HCT116 (cell line): Measurements from ENCODE around the gene DRAXIN. TPM values are rescaled to one million over a fixed set of nuclear protein-coding genes. Genes with fewer than 3 reads are reported as not detected.

Experiments
- ATAC-seq: fragments of 200-7000 bp; cut with Tn5 transposase; 2 replicates; pipeline ENCODE4 v1.9.1; 2020; ENCODE audit warnings: mild to moderate bottlenecking, moderate library complexity
- BruUV-seq: library from RNA; stranded (reverse); fragments of 400-500 nt; replicated peaks from 2 replicates; lab custom pipeline; 2021; lab: Mats Ljungman, UMichigan
- CTCF ChIA-PET: fragments of 300-600 bp; sonication (Branson Sonifier 250); formaldehyde crosslinking; loops from one replicate; lab custom pipeline; 2021; ENCODE audit warnings: antibody characterized with exemption; lab: Charles Lee
- POLR2A ChIA-PET: fragments of 300-600, 350-600 bp; sonication (Branson Sonifier 250); formaldehyde crosslinking; loops from one replicate; lab custom pipeline; 2021; ENCODE audit warnings: antibody characterized with exemption; lab: Charles Lee
- RAD21 ChIA-PET, 2 experiments: fragments of 300-600 bp; sonication (Branson Sonifier 250); formaldehyde crosslinking; loops; one replicate each; lab custom pipeline; 2023; ENCODE audit warnings: low total read pairs in 2 of 2; ENCODE audit not compliant: uncharacterized antibody in 2 of 2, unreplicated experiment in 2 of 2, low non-redundant PET in 1 of 2; lab: Charles Lee
- DNase-seq: peaks from one replicate; pipeline ENCODE4 v3.0.0-alpha.2; 2010; ENCODE audit warnings: low read depth, low spot score
- H2AFZ ChIP-seq: fragments of 200-600 bp; shearing (Covaris generic), sonication (generic); 2 replicates; pipeline ENCODE4 v1.6.1; 2017; ENCODE audit warnings: low read depth, mixed run types, mixed read lengths, antibody characterized with exemption, low read length; ENCODE audit not compliant: poor library complexity, severe bottlenecking
- H3K27ac ChIP-seq: 2 replicates; pipeline ENCODE4 v1.5.1; 2012; ENCODE audit warnings: low read depth, low read length
- H3K27me3 ChIP-seq: fragments of 200-600 bp; sonication (generic); 2 replicates; pipeline ENCODE4 v1.6.1; 2016; ENCODE audit warnings: mixed run types, low read length, mixed read lengths; ENCODE audit not compliant: insufficient read depth
- H3K36me3 ChIP-seq, 2 experiments: fragments of 200-500 bp in 1 of 2; fragments of 200-600 bp in 1 of 2; sonication (Bioruptor generic) in 1 of 2; sonication (generic) in 1 of 2; 2 replicates each; pipeline versions ENCODE4 v1.5.1 to v1.6.1; 2014 to 2016; ENCODE audit warnings: low read length in 2 of 2, inconsistent platforms in 1 of 2, mixed read lengths in 1 of 2, mixed run types in 1 of 2; ENCODE audit not compliant: insufficient read depth in 2 of 2, control insufficient read depth in 1 of 2
- H3K4me1 ChIP-seq, 2 experiments: fragments of 200-600 bp in 1 of 2; sonication (generic) in 1 of 2; 2 replicates each; pipeline versions ENCODE4 v1.5.1 to v1.6.1; 2012 to 2017; ENCODE audit warnings: low read length in 2 of 2, inconsistent platforms in 1 of 2, mild to moderate bottlenecking in 1 of 2, mixed read lengths in 1 of 2, mixed run types in 1 of 2, moderate library complexity in 1 of 2; ENCODE audit not compliant: insufficient read depth in 2 of 2, control insufficient read depth in 1 of 2
- H3K4me2 ChIP-seq: fragments of 200-600 bp; sonication (generic); 2 replicates; pipeline ENCODE4 v1.6.1; 2017; ENCODE audit warnings: mixed run types, low read length, mixed read lengths
- H3K4me3 ChIP-seq, 2 experiments: fragments of 200-600 bp in 1 of 2; sonication (generic) in 1 of 2; replicated peaks in 1 of 2; 2 replicates each; pipeline ENCODE4 v1.5.1; 2011 to 2016; ENCODE audit warnings: low read length in 2 of 2, control low read depth in 1 of 2, low read depth in 1 of 2, mild to moderate bottlenecking in 1 of 2, mixed read lengths in 1 of 2, mixed run types in 1 of 2
- H3K79me2 ChIP-seq: fragments of 200-600 bp; sonication (generic); 2 replicates; pipeline ENCODE4 v1.6.1; 2017; ENCODE audit warnings: mild to moderate bottlenecking, mixed run types, low read length, moderate library complexity, mixed read lengths; ENCODE audit not compliant: insufficient read depth
- H3K9ac ChIP-seq: fragments of 200-600 bp; sonication (generic); 2 replicates; pipeline ENCODE4 v1.6.1; 2016; ENCODE audit warnings: low read length, mixed read lengths
- H3K9me2 ChIP-seq: fragments of 200-600 bp; sonication (generic), shearing (Covaris generic); 2 replicates; pipeline ENCODE4 v1.6.1; 2017; ENCODE audit warnings: mixed run types, mild to moderate bottlenecking, moderate library complexity; ENCODE audit not compliant: insufficient read depth
- H3K9me3 ChIP-seq, 2 experiments: fragments of 200-500 bp in 1 of 2; fragments of 200-600 bp in 1 of 2; sonication (Bioruptor generic) in 1 of 2; sonication (generic) in 1 of 2; 2 replicates each; pipeline ENCODE4 v1.6.1; 2014 to 2017; ENCODE audit warnings: low read length in 2 of 2, mixed read lengths in 2 of 2, inconsistent platforms in 1 of 2, low read depth in 1 of 2, mild to moderate bottlenecking in 1 of 2, mixed run types in 1 of 2, moderate library complexity in 1 of 2; ENCODE audit not compliant: control insufficient read depth in 1 of 2, insufficient read depth in 1 of 2
- H4K20me1 ChIP-seq: fragments of 200-600 bp; sonication (generic), shearing (Covaris generic); 2 replicates; pipeline ENCODE4 v1.6.1; 2017; ENCODE audit warnings: mixed run types, mild to moderate bottlenecking, moderate library complexity; ENCODE audit not compliant: insufficient read depth
- CEBPB ChIP-seq: IDR thresholded peaks from 2 replicates; pipeline ENCODE4 v1.6.1; 2012; ENCODE audit warnings: low read depth
- JUND ChIP-seq: IDR thresholded peaks from 2 replicates; pipeline ENCODE4 v1.6.1; 2012
- REST ChIP-seq: IDR thresholded peaks from 2 replicates; pipeline ENCODE4 v1.6.1; 2012; ENCODE audit warnings: low read depth
- SRF ChIP-seq: IDR thresholded peaks from 2 replicates; pipeline ENCODE4 v1.6.1; 2012; ENCODE audit warnings: low read depth
- ZBTB33 ChIP-seq: IDR thresholded peaks from 2 replicates; pipeline ENCODE4 v1.6.1; 2011; ENCODE audit warnings: mild to moderate bottlenecking, low read length, moderate library complexity; ENCODE audit not compliant: insufficient replicate concordance; ENCODE audit errors: extremely low read depth
- ZFX ChIP-seq: fragments of 450-650 bp; IDR thresholded peaks from 2 replicates; pipeline ENCODE4 v1.6.1; 2017
- intact Hi-C: fragments of 100-400 bp; cut with micrococcal nuclease; formaldehyde crosslinking; loops from 2 replicates; pipeline ENCODE4 v1.10.0; 2022
- total RNA-seq: library from RNA; stranded (reverse); gene quantifications from one replicate; pipeline ENCODE4 v1.2.1, GENCODE V29; 2021; ENCODE audit not compliant: unreplicated experiment

DRAXIN gene
- total RNA-seq, 1 experiment from 2014 or later = 0.47 TPM

- no TSS peak for BruUV-seq
- Histone ChIP-seq H3K9me2 (no peaks in the 10 kb centered on the region), H3K9ac (peak overlapping the region; percentile 57), H4K20me1 (no peaks in the 10 kb centered on the region), H3K27me3 (no peaks in the 10 kb centered on the region), H3K4me3 (peak overlapping the region; percentile 34 to 50), H3K79me2 (peaks cover 16% of the 10 kb centered on the region; the same call in 1 of the 2 replicates), H3K4me2 (peak overlapping the region; percentile 71), H2AFZ (no peak overlapping the region), H3K36me3 (no peaks in the 10 kb centered on the region), H3K27ac (peak overlapping the region; percentile 27; the same call in 1 of the 2 replicates), H3K9me3 (no peaks in the 10 kb centered on the region), H3K4me1 (peaks cover 28 to 53% of the 10 kb centered on the region in 2 experiments; a peak in 3 of 4 replicates)
- DNase-seq (no peak), ATAC-seq (no peak)
- ChIA-PET CTCF (interaction anchor here (0.6 to 2.5 kb wide), 6 partner anchors 13 to 279 kb away, joined by 3 to 15 read pairs (median 7); partner anchors contain the start of gene FBXO6), POLR2A (interaction anchor here (1.0 kb wide), 1 partner anchor 14 kb away, joined by 4 read pairs; the partner anchor contains the start of gene FBXO6), RAD21 (interaction anchor here in 1 of 2 experiments (1.0 to 1.4 kb wide), 2 partner anchors 60 to 69 kb away, joined by 3 to 7 read pairs; no protein-coding TSS in a partner anchor)
- intact Hi-C loops = no loop called here
- no peak for TF ChIP-seq CEBPB
- TF ChIP-seq JUND = no peak
- no peak for TF ChIP-seq REST
- TF ChIP-seq ZFX = 0 out of 2 replicates have a peak, but pooled peaks have one; percentile 17
- TF ChIP-seq SRF = no peak
- TF ChIP-seq ZBTB33 = no peak
Measured at GRCh38 chr1:11651017-11651416, 40.5 kb upstream of the DRAXIN start.
